ENCODE results near the gene SUSD2.

DNA sequence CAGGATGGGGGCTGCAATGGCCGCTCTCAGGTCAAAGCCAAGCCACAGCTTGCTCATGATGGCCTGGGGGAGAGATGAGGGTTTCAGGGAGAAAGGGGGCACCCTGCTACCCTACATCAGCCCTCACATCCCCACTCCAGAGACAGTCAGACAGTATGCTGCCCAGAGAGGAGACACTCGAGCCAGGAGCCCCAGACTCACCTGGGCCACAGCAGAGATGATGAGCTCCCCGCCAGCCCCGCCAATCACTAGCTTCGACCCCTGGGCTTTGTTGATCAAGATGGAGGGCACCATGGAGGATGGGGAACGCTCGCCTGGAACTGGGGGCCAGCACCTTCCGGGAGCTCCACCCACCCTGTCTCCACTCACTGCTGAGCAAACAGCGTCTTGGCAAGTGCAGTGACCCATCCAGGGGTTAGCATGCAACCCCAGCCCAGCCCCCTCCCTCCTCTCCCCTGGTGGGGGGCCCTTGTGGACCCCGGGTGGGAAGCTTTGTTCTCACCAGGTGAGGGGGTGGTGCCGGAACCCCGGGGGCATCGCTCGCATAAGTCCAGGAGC lies 43.8 kb downstream of the SUSD2 start:
- TF ChIP-seq FOS (IDR thresholded peaks at IDR 0.05; ENCODE audit: low read depth, low read length): no peak
- TF ChIP-seq SMC3 (IDR thresholded peaks at IDR 0.05; ENCODE audit: low read depth, low read length): no peak
- no peak for TF ChIP-seq POLR2A (IDR thresholded peaks at IDR 0.05; ENCODE audit: low read depth, low read length)
- TF ChIP-seq, protein P1, sequence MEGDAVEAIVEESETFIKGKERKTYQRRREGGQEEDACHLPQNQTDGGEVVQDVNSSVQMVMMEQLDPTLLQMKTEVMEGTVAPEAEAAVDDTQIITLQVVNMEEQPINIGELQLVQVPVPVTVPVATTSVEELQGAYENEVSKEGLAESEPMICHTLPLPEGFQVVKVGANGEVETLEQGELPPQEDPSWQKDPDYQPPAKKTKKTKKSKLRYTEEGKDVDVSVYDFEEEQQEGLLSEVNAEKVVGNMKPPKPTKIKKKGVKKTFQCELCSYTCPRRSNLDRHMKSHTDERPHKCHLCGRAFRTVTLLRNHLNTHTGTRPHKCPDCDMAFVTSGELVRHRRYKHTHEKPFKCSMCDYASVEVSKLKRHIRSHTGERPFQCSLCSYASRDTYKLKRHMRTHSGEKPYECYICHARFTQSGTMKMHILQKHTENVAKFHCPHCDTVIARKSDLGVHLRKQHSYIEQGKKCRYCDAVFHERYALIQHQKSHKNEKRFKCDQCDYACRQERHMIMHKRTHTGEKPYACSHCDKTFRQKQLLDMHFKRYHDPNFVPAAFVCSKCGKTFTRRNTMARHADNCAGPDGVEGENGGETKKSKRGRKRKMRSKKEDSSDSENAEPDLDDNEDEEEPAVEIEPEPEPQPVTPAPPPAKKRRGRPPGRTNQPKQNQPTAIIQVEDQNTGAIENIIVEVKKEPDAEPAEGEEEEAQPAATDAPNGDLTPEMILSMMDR (conservative IDR thresholded peaks at IDR 0.05; ENCODE audit: low read depth, low read length): no peak
- TF ChIP-seq CEBPB (IDR thresholded peaks at IDR 0.05; ENCODE audit: low read depth, low read length): no peak
- no peak for TF ChIP-seq MAFK (IDR thresholded peaks at IDR 0.05; ENCODE audit: low read depth, low read length)

Data from IMR-90 (cell line).